ENCODE measurements around the gene MAN1A1. TPM values are rescaled to one million over a fixed set of nuclear protein-coding genes. Genes with fewer than 3 reads are reported as not detected.

The MAN1A1 gene
- total RNA-seq, 1 experiment from 2014 or later: 19.0 TPM

GRCh38 chr6:119137194-119138072 lies 212.1 kb downstream of the MAN1A1 start:
- H3F3A ChIP-seq (ENCODE audit: low read length, unreplicated experiment): no peaks in the 10 kb centered on the region
- intact Hi-C loops (cut with micrococcal nuclease): no loop called here
- DNase-seq: peak; percentile 49
- peak; percentile 29; the same call in 1 of the 2 replicates for ATAC-seq
- no peaks in the 10 kb centered on the region for H3K79me2 ChIP-seq (ENCODE audit: low read length)
- no peak overlapping the region for H2AFZ ChIP-seq (ENCODE audit: low read length)
- no peak for TF ChIP-seq EZH2 (IDR thresholded peaks at IDR 0.05; ENCODE audit: low read length, unreplicated experiment)
- no peak for TF ChIP-seq CTCF (conservative IDR thresholded peaks at IDR 0.05; ENCODE audit: low read depth, low read length)
- no peak for TF ChIP-seq EZH2phosphoT487 (IDR thresholded peaks at IDR 0.05; ENCODE audit: borderline replicate concordance, low read length)
- POLR2A ChIA-PET (ENCODE audit: unreplicated experiment): no interaction called here
- no TSS peak for BruUV-seq (replicated peaks)
- H3K36me3 ChIP-seq (ENCODE audit: low read depth, low read length): no peaks in the 10 kb centered on the region
- no peak overlapping the region for H3K4me3 ChIP-seq (ENCODE audit: low read length)
- H3K27me3 ChIP-seq (ENCODE audit: low read length): no peaks in the 10 kb centered on the region
- H3K9ac ChIP-seq (ENCODE audit: low read length): no peak overlapping the region
- H3K4me2 ChIP-seq (ENCODE audit: low read length): no peak overlapping the region
- no peak overlapping the region for H3K27ac ChIP-seq (ENCODE audit: low read length)
- CTCF ChIA-PET: no interaction called here
- no peaks in the 10 kb centered on the region for H3K9me2 ChIP-seq (replicated peaks; ENCODE audit: low read length)
- no peaks in the 10 kb centered on the region for H3K9me3 ChIP-seq (ENCODE audit: low read length)
- peaks cover 8% of the 10 kb centered on the region; the same call in 1 of the 2 replicates for H3K4me1 ChIP-seq (ENCODE audit: insufficient read depth, low read length)
- H4K20me1 ChIP-seq (ENCODE audit: low read length): no peaks in the 10 kb centered on the region

GRCh38 chr6:119134752-119135151 lies 214.8 kb downstream of the MAN1A1 start:
- Histone ChIP-seq H2AFZ (ENCODE audit: low read length) (no peak overlapping the region), H3K9ac (ENCODE audit: low read length) (no peak overlapping the region), H3K4me1 (ENCODE audit: insufficient read depth, low read length) (peaks cover 19% of the 10 kb centered on the region), H3K4me3 (ENCODE audit: low read length) (no peak overlapping the region), H3K4me2 (ENCODE audit: low read length) (no peak overlapping the region), H3K27me3 (ENCODE audit: low read length) (no peaks in the 10 kb centered on the region), H3K9me2 (replicated peaks; ENCODE audit: low read length) (no peaks in the 10 kb centered on the region), H3K79me2 (ENCODE audit: low read length) (no peaks in the 10 kb centered on the region), H3K27ac (ENCODE audit: low read length) (no peak overlapping the region), H4K20me1 (ENCODE audit: low read length) (no peaks in the 10 kb centered on the region), H3K36me3 (ENCODE audit: low read depth, low read length) (no peaks in the 10 kb centered on the region), H3K9me3 (ENCODE audit: low read length) (no peaks in the 10 kb centered on the region), H3F3A (ENCODE audit: low read length, unreplicated experiment) (no peaks in the 10 kb centered on the region)
- CTCF ChIA-PET: no interaction called here
- POLR2A ChIA-PET (ENCODE audit: unreplicated experiment): no interaction called here
- DNase-seq (no peak), ATAC-seq (no peak)
- no TSS peak for BruUV-seq (replicated peaks)
- TF ChIP-seq CTCF (conservative IDR thresholded peaks at IDR 0.05; ENCODE audit: low read depth, low read length): no peak
- no peak for TF ChIP-seq EZH2phosphoT487 (IDR thresholded peaks at IDR 0.05; ENCODE audit: borderline replicate concordance, low read length)
- TF ChIP-seq EZH2 (IDR thresholded peaks at IDR 0.05; ENCODE audit: low read length, unreplicated experiment): no peak
- intact Hi-C loops (cut with micrococcal nuclease): no loop called here

GRCh38 chr6:119133400-119133799 lies 216.2 kb downstream of the MAN1A1 start:
- DNase-seq: no peak
- POLR2A ChIA-PET (ENCODE audit: unreplicated experiment): no interaction called here
- no peak overlapping the region for H3K4me3 ChIP-seq (ENCODE audit: low read length)
- intact Hi-C loops (cut with micrococcal nuclease): no loop called here
- BruUV-seq (replicated peaks): no TSS peak
- no peaks in the 10 kb centered on the region for H3F3A ChIP-seq (ENCODE audit: low read length, unreplicated experiment)
- TF ChIP-seq CTCF (conservative IDR thresholded peaks at IDR 0.05; ENCODE audit: low read depth, low read length) (no peak), EZH2phosphoT487 (IDR thresholded peaks at IDR 0.05; ENCODE audit: borderline replicate concordance, low read length) (no peak), EZH2 (IDR thresholded peaks at IDR 0.05; ENCODE audit: low read length, unreplicated experiment) (no peak)
- H3K36me3 ChIP-seq (ENCODE audit: low read depth, low read length): no peaks in the 10 kb centered on the region
- CTCF ChIA-PET: no interaction called here
- peaks cover 27% of the 10 kb centered on the region for H3K4me1 ChIP-seq (ENCODE audit: insufficient read depth, low read length)
- H3K4me2 ChIP-seq (ENCODE audit: low read length): no peak overlapping the region
- H3K9me3 ChIP-seq (ENCODE audit: low read length): no peaks in the 10 kb centered on the region
- H3K79me2 ChIP-seq (ENCODE audit: low read length): no peaks in the 10 kb centered on the region
- H3K27ac ChIP-seq (ENCODE audit: low read length): no peak overlapping the region
- no peak for ATAC-seq
- H3K9ac ChIP-seq (ENCODE audit: low read length): no peak overlapping the region
- H4K20me1 ChIP-seq (ENCODE audit: low read length): no peaks in the 10 kb centered on the region
- no peak overlapping the region for H2AFZ ChIP-seq (ENCODE audit: low read length)
- no peaks in the 10 kb centered on the region for H3K27me3 ChIP-seq (ENCODE audit: low read length)
- H3K9me2 ChIP-seq (replicated peaks; ENCODE audit: low read length): no peaks in the 10 kb centered on the region

Measured in PC-3 (cell line).